GM21515 (cell line): Measurements from ENCODE around the gene TPSB2.
"Not testable (repeated sequence)": the region's sequence is repeated elsewhere in the genome, so short reads cannot be mapped to it uniquely, and the experiment has no call there.

Experiments used
- ATAC-seq: cut with Tn5 transposase; IDR thresholded peaks from one replicate; pipeline ENCODE4 v1.9.1; 2021; ENCODE audit not compliant: unreplicated experiment

Gene TPSB2

GRCh38 chr16:1262210-1262845 is 32.3 kb upstream of the TPSB2 start:
- ATAC-seq: no peak

DNA sequence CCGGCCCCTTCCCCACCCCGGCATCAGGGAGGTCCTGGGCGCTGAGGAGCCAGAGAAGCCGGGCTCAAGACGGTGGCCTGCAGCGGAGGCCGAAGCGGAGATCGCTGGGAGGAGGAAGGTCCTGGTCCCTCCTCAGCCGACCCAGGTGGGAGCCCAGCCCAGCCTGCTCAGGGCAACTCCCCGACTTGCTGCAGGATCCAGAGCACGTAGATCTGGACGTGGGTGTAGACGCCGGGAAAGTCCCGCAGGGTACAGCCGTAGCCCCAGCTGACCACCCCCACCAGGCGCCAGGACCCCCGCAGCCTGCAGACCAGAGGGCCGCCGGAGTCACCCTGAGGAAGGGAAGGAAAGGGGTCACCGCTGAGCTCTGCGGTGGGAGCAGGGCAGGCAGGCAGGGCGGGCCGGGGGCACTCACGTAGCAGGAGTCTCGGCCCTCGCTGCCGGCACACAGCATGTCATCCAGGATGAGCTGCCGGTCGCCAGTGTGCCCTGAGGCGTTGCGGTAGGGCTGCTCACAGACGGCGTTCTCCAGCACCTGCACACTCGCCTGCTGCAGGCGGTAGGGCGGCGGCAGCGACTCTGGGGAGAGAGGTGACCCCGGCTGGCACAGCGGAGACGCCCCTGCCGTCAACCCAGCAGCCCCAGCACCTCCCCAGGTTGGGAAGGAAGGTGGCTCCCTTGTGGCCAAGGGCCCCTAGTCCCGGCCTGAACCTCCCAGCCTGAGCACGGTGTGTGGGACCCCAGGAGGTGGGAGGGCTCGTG is 31.3 kb upstream of the TPSB2 start:
- ATAC-seq: no peak

- ATAC-seq: no peak
Measured at GRCh38 chr16:1260101-1260680, 30.2 kb upstream of the TPSB2 start.

GRCh38 chr16:1259760-1260068 is 29.7 kb upstream of the TPSB2 start:
- ATAC-seq: no peak

- no peak for ATAC-seq
Measured at GRCh38 chr16:1258906-1259759, 29.1 kb upstream of the TPSB2 start.

GRCh38 chr16:1258225-1258600 is 28.2 kb upstream of the TPSB2 start:
- ATAC-seq: no peak

GRCh38 chr16:1257561-1258224 is 27.7 kb upstream of the TPSB2 start:
- no peak for ATAC-seq

- no peak for ATAC-seq
Measured at GRCh38 chr16:1256874-1257322, 26.9 kb upstream of the TPSB2 start.

DNA sequence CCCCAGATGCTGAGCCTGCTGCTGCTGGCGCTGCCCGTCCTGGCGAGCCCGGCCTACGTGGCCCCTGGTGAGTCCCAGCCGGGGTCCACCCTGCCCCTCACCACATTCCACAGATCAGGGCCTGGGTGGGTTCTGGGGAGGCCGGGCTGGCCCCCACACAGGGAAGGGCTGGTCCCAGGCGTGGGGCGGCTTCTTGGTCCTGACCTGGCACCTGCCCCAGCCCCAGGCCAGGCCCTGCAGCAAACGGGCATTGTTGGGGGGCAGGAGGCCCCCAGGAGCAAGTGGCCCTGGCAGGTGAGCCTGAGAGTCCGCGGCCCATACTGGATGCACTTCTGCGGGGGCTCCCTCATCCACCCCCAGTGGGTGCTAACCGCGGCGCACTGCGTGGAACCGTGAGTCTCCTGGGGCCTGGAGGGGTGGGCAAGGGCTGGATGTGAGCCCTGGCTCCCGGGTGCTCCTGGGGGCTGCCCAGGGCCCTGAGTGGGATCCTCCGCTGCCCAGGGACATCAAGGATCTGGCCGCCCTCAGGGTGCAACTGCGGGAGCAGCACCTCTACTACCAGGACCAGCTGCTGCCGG is 26.4 kb upstream of the TPSB2 start:
- ATAC-seq: not testable (repeated sequence)

DNA sequence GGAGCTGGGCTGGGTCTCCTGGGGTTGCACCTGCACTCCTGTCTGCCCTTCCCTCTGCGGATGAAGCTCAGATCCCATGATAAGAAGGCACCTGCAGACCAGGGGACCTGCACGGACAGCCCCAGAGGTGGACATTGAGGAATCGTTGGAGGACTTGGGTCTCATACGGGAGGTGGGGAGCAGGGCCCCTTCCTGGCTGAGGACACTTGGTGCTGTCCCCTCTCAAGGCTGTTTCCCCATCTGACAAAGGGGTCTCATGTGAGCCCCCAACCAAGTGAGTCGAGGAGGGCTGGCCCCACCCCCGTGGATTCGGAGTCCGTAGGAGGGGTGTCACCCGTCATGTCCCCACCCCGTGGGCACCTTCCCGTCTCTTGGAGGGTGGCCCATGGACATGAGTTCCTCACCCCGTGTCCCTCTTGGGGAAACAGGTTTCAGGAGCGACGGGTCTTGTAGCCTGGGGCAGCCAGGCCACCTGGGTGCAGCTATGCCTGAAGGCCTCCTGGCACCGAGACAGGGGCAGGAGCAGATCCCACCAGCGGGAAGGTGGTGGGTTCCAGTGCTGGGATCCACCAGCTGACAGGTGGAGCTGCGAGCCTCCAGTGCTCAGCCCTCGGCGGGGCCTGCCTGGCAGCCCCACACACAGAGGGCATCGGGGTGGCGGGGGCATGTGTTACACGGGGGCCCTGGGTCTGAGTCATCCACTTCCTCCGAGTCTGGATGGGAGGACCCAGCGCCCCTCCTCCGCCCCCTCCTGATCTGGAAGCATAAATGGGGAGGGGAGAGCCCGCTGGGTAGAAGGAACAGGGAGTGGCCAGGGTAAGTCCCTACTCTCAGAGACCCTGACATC is 25.5 kb upstream of the TPSB2 start, which contains the start of gene TPSD1:
Gene TPSD1 (plus strand): TSS at position 794 of the 847 bp plus-strand sequence. CDS start 212 bp downstream, outside the sequence.
- not testable (repeated sequence) for ATAC-seq

DNA sequence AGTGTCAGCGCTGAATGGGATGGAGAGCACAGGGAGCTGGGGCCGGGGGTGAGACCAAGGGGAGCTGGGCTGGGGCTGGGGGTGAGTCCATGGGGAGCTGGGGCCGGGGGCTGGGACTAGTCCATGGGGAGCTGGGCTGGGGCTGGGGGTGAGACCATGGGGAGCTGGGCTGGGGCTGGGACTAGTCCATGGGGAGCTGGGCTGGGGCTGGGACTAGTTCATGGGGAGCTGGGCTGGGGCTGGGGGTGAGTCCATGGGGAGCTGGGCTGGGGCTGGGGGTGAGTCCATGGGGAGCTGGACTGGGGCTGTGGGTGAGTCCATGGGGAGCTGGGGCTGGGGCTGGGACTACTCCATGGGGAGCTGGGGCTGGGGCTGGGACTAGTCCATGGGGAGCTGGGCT is 24.8 kb upstream of the TPSB2 start:
- not testable (repeated sequence) for ATAC-seq

DNA sequence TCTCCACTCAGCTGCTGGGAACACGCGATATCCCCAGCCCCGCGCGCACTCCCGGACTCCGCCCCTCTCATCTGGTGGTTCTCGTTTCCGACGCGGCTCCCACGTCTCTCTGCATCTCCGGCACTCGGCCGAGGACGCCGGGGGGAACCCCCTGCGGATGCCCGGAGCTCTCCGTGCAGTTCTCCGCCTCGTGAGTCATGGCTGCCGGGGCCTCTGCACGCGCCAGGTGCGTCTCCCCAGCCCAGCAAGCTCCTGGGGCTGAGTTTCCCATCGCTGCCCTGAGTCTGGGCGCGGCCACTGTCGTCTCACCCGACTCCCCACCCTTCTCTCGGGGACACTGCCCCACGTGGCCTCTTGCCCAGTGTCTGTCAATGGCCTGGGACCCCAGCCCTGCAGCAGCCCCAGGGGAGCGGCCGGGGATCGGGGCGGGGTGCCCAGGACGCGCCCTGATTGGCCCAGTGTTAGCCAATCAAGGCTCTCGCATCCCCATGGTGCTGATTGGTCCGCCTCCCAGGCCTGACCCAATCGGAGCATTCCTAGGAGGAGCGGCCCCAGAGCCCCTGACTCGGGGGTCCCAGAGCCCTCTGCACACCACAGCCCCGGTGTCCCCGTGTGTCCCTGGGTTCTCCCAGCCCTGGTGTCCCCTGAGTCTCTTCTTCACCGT is 23.8 kb upstream of the TPSB2 start:
- not testable (repeated sequence) for ATAC-seq

DNA sequence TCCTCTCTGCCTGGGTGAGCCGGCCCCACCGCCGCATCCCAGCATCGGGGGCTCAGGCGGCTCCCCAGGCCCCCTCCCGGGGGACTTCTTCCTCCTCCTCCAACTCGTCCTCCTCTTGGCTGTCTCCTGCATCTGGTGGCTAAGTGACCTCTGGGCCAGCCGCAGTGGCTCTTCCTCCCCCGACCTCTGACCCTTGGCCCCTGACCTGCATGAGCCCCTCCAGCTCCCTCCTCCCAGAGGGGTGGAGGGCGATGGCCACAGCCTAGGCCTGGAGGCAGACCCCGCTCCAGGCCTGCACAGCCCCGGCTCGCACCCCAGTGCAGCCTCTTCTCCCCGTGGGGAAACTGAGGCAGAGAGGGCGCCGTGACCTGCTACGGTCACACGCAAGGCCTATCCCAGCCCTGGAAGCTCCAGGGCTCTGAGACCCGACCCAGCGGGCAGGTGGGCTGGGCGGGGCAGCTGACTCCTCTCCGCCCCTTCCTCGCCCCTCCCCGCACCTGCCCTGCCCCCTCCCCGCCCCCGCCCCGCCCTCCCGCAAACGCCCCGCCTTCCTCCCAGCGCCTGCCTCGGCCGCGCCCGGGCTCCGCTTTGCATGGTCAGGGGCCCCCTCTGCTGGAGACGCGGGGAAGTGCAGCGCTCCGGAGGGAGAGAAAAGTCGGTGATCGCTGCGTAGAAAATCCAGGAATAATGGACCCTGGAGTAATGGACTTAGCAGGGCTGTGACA is 19.2 kb upstream of the TPSB2 start:
- ATAC-seq: not testable (repeated sequence)

GRCh38 chr16:1247903-1248537 is 18.0 kb upstream of the TPSB2 start:
- ATAC-seq: not testable (repeated sequence)

DNA sequence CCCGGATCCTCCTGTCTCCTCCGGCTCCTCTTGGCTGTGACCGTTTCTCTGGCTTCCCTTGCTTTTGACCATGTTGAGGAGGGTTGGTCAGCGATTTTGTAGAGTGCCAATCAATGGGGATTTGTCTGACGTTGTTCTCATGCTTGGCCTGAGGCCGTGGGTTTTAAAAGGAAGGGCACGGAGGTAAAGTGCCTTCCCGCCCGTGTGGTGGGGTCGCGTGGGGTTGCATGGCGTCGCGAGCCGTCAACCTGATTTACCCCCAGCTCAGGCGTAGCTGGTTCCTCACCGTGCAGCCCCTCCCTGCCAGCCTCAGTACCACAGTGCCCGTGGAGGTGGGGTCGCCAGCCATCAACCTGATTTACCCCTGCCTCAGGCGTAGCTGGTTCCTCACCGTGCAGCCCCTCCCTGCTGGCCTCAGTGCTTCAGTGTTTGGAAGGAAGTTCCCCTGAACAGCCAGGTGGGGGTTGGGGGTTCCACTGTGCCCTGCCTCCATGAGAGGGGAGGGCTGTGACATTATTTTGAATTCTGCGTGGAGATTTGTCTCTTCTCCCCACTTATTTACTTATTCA is 15.6 kb upstream of the TPSB2 start:
- no peak for ATAC-seq

DNA sequence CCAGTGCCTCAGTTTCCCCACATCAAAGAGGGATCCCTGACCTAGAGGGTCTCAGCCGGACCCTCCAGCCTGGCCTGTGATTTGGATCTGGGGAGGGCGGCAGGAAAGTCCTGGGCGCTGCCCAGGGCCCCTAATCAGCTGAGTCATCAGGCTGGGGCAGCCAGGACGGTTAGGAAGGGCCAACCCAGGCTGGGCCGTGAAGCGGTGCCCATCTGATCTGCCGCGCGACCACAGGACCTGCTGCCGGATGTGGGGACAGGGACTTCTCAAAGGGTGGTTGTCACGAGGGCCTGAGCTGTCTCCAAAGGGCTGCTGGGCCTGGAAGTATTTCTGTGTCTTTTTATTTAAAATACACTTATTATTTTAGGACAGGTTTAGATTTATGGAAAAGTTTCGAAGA is 14.9 kb upstream of the TPSB2 start:
- no peak for ATAC-seq
